HEK293T (cell line): ENCODE results near the gene BRIP1.

Experiments used
- ELF4 ChIP-seq: fragments of 450-650 bp; IDR thresholded peaks from 2 replicates; pipeline ENCODE4 v1.6.1; 2017; ENCODE audit warnings: antibody characterized with exemption
- FOXM1 ChIP-seq: fragments of 450-650 bp; IDR thresholded peaks from 2 replicates; pipeline ENCODE4 v1.6.1; 2017; ENCODE audit warnings: mild to moderate bottlenecking, borderline replicate concordance
- L3MBTL2 ChIP-seq: fragments of 450-650 bp; conservative IDR thresholded peaks from 2 replicates; pipeline ENCODE4 v1.6.1; 2016; ENCODE audit warnings: mild to moderate bottlenecking
- PKNOX1 ChIP-seq: fragments of 450-650 bp; IDR thresholded peaks from 2 replicates; pipeline ENCODE4 v1.6.1; 2016
- SP1 ChIP-seq: fragments of 450-650 bp; IDR thresholded peaks from 2 replicates; pipeline ENCODE4 v1.6.1; 2017
- SUZ12 ChIP-seq: fragments of 450-650 bp; IDR thresholded peaks from 2 replicates; pipeline ENCODE4 v1.6.1; 2016; ENCODE audit warnings: mild to moderate bottlenecking
- TARDBP ChIP-seq: fragments of 450-650 bp; IDR thresholded peaks from 2 replicates; pipeline ENCODE4 v1.6.1; 2016
- ZNF384 ChIP-seq: fragments of 450-650 bp; IDR thresholded peaks from 2 replicates; pipeline ENCODE4 v1.6.1; 2016

- TF ChIP-seq ZNF384 (no peak), FOXM1 (no peak), TARDBP (no peak), ELF4 (no peak), SP1 (no peak), PKNOX1 (no peak), SUZ12 (no peak), L3MBTL2 (no peak)
Measured at GRCh38 chr17:61724777-61725176, 138.6 kb downstream of the BRIP1 start.
